SK-N-SH treated with all-trans-retinoic acid at 6 μM for 48 hours (cell line): Measurements from ENCODE around the gene ZNF778.

ENCODE experiments used
- BACH2 ChIP-seq: fragments of 250-450 bp; sonication (Bioruptor Pico); IDR thresholded peaks from 2 replicates; pipeline ENCODE4 v1.9.0; 2021; ENCODE audit warnings: mild to moderate bottlenecking, borderline replicate concordance
- CSRNP3 ChIP-seq: fragments of 250-450 bp; sonication (Bioruptor Pico); IDR thresholded peaks from 2 replicates; pipeline ENCODE4 v1.5.1; 2021; ENCODE audit warnings: mild to moderate bottlenecking, moderate library complexity
- ESRRG ChIP-seq: fragments of 250-450 bp; sonication (Bioruptor Pico); IDR thresholded peaks from 2 replicates; pipeline ENCODE4 v1.6.1; 2021; ENCODE audit warnings: mild to moderate bottlenecking
- GLIS3 ChIP-seq: fragments of 250-450 bp; sonication (Bioruptor Pico); IDR thresholded peaks from 2 replicates; pipeline ENCODE4 v1.5.0; 2020; ENCODE audit warnings: mild to moderate bottlenecking, moderate library complexity
- PATZ1 ChIP-seq: fragments of 250-450 bp; sonication (Bioruptor Pico); IDR thresholded peaks from 2 replicates; pipeline ENCODE4 v1.8.0; 2020; ENCODE audit warnings: mild to moderate bottlenecking, moderate library complexity, borderline replicate concordance
- PPARA ChIP-seq: fragments of 250-450 bp; sonication (Bioruptor Pico); IDR thresholded peaks from 2 replicates; pipeline ENCODE4 v1.5.0; 2020; ENCODE audit warnings: mild to moderate bottlenecking, borderline replicate concordance
- RARB ChIP-seq: fragments of 250-450 bp; sonication (Bioruptor Pico); IDR thresholded peaks from 2 replicates; pipeline ENCODE4 v1.8.0; 2021; ENCODE audit warnings: mild to moderate bottlenecking, moderate library complexity
- SNAI2 ChIP-seq: fragments of 250-450 bp; sonication (Bioruptor Pico); IDR thresholded peaks from 2 replicates; pipeline ENCODE4 v1.5.0; 2020; ENCODE audit warnings: mild to moderate bottlenecking, moderate library complexity
- ZFP3 ChIP-seq: fragments of 250-450 bp; sonication (Bioruptor Pico); IDR thresholded peaks from 2 replicates; pipeline ENCODE4 v1.5.0; 2020; ENCODE audit warnings: mild to moderate bottlenecking, moderate library complexity
- ZFP30 ChIP-seq: fragments of 450-650 bp; formaldehyde crosslinking; IDR thresholded peaks from 2 replicates; pipeline ENCODE4 v1.5.0; 2022; ENCODE audit warnings: mild to moderate bottlenecking, moderate library complexity
- ZNF8 ChIP-seq: fragments of 450-650 bp; formaldehyde crosslinking; IDR thresholded peaks from 2 replicates; pipeline ENCODE4 v1.5.0; 2020; ENCODE audit warnings: mild to moderate bottlenecking, moderate library complexity

GRCh38 chr16:89171216-89172170 lies 46.0 kb upstream of the ZNF778 start, which contains the start of gene CDH15:
- TF ChIP-seq PPARA (CRISPR knock-in tag) (no peak), ZNF8 (CRISPR knock-in tag) (no peak), GLIS3 (CRISPR knock-in tag) (no peak), SNAI2 (no peak), RARB (CRISPR knock-in tag) (no peak), PATZ1 (CRISPR knock-in tag) (no peak), ESRRG (CRISPR knock-in tag) (no peak), ZFP3 (no peak), ZFP30 (no peak), CSRNP3 (CRISPR knock-in tag) (no peak), BACH2 (CRISPR knock-in tag) (no peak)
